Stimulated activated effector memory CD8-positive, alpha-beta T cell treated with anti-CD3 and anti-CD28 coated beads, Interleukin-12 subunit alpha, Interleukin-12 subunit beta, amount 100 ng/mL, for 72 hours (primary cell): Measurements from ENCODE around the gene CAMSAP1.
"Not testable (repeated sequence)": the region's sequence is repeated elsewhere in the genome, so short reads cannot be mapped to it uniquely, and the experiment has no call there.

ENCODE experiments used
- ATAC-seq: fragments of 150-1000 bp; cut with Tn5 transposase; 2 replicates; pipeline ENCODE4 v1.10.0; 2021
- DNase-seq, 2 donors: peaks; one replicate each; pipeline ENCODE4 v3.0.0; 2021 to 2022; ENCODE audit warnings: low spot score in 2 of 2
- H3K27ac Mint-ChIP-seq: one replicate; pipeline ENCODE4 v1.8.0; 2022; ENCODE audit warnings: mild to moderate bottlenecking, mixed read lengths
- H3K36me3 Mint-ChIP-seq: one replicate; pipeline ENCODE4 v1.8.0; 2022; ENCODE audit warnings: mild to moderate bottlenecking, mixed read lengths
- H3K4me1 Mint-ChIP-seq: one replicate; pipeline ENCODE4 v1.8.0; 2022; ENCODE audit warnings: mixed read lengths
- H3K4me3 Mint-ChIP-seq: one replicate; pipeline ENCODE4 v1.8.0; 2022; ENCODE audit warnings: mild to moderate bottlenecking, mixed read lengths
- H3K9me3 Mint-ChIP-seq: one replicate; pipeline ENCODE4 v1.8.0; 2022; ENCODE audit warnings: mixed read lengths

Gene CAMSAP1

GRCh38 chr9:135907431-135908092 is at the start of gene CAMSAP1:
Gene CAMSAP1, minus strand, starts transcription at chr9:135907546. Its CDS starts 387 bp downstream, at chr9:135907159.
- DNase-seq (peak; percentile 91 to 95), ATAC-seq (peak; percentile 84)
- Mint-ChIP-seq H3K4me1 (peaks cover 56% of the 10 kb centered on the region), H3K27ac (peak within 1 kb of the TSS; percentile 70), H3K4me3 (peak within 1 kb of the TSS; percentile 70), H3K9me3 (no peaks in the 10 kb centered on the region), H3K36me3 (peaks cover 54% of the 10 kb centered on the region)

- no peak overlapping the region for H3K4me3 Mint-ChIP-seq
- ATAC-seq (no peak), DNase-seq (no peak)
- no peaks in the 10 kb centered on the region for H3K9me3 Mint-ChIP-seq
- peaks cover 37% of the 10 kb centered on the region for H3K36me3 Mint-ChIP-seq
- H3K27ac Mint-ChIP-seq: no peak overlapping the region
- peaks cover 37% of the 10 kb centered on the region for H3K4me1 Mint-ChIP-seq
Measured at GRCh38 chr9:135956802-135957174, 49.4 kb upstream of the CAMSAP1 start.

GRCh38 chr9:135955934-135956801 is 48.8 kb upstream of the CAMSAP1 start:
- DNase-seq (no peak), ATAC-seq (no peak)
- no peaks in the 10 kb centered on the region for H3K9me3 Mint-ChIP-seq
- H3K27ac Mint-ChIP-seq: no peak overlapping the region
- no peak overlapping the region for H3K4me3 Mint-ChIP-seq
- H3K4me1 Mint-ChIP-seq: peaks cover 31% of the 10 kb centered on the region
- H3K36me3 Mint-ChIP-seq: peaks cover 37% of the 10 kb centered on the region

GRCh38 chr9:135952664-135953206 is 45.4 kb upstream of the CAMSAP1 start:
- peaks cover 23% of the 10 kb centered on the region for H3K4me1 Mint-ChIP-seq

GRCh38 chr9:135951889-135952663 is 44.7 kb upstream of the CAMSAP1 start:
- no peak for DNase-seq
- peaks cover 52% of the 10 kb centered on the region for H3K36me3 Mint-ChIP-seq
- no peaks in the 10 kb centered on the region for H3K9me3 Mint-ChIP-seq
- H3K4me1 Mint-ChIP-seq: peaks cover 23% of the 10 kb centered on the region
- no peak for ATAC-seq
- H3K4me3 Mint-ChIP-seq: no peak overlapping the region
- H3K27ac Mint-ChIP-seq: no peak overlapping the region

More at GRCh38 chr9:135952664-135953206, 45.4 kb upstream of the CAMSAP1 start:
- Mint-ChIP-seq H3K9me3 (no peaks in the 10 kb centered on the region), H3K36me3 (peaks cover 45% of the 10 kb centered on the region), H3K4me3 (no peak overlapping the region), H3K27ac (no peak overlapping the region)
- no peak for DNase-seq
- ATAC-seq: no peak

- not testable (repeated sequence) for H3K9me3 Mint-ChIP-seq, H3K27ac Mint-ChIP-seq, DNase-seq, H3K4me3 Mint-ChIP-seq, ATAC-seq
- peaks cover 15% of the 10 kb centered on the region for H3K4me1 Mint-ChIP-seq
- peaks cover 59% of the 10 kb centered on the region for H3K36me3 Mint-ChIP-seq
Measured at GRCh38 chr9:135951310-135951709, 44.0 kb upstream of the CAMSAP1 start.

GRCh38 chr9:135950841-135951240 is 43.5 kb upstream of the CAMSAP1 start:
- H3K9me3 Mint-ChIP-seq, DNase-seq, H3K4me3 Mint-ChIP-seq, H3K27ac Mint-ChIP-seq, ATAC-seq: not testable (repeated sequence)
- Mint-ChIP-seq H3K36me3 (peaks cover 64% of the 10 kb centered on the region), H3K4me1 (peaks cover 13% of the 10 kb centered on the region)

GRCh38 chr9:135950135-135950682 is 42.9 kb upstream of the CAMSAP1 start:
- H3K9me3 Mint-ChIP-seq: no peaks in the 10 kb centered on the region
- H3K36me3 Mint-ChIP-seq: peaks cover 70% of the 10 kb centered on the region
- no peak for ATAC-seq
- no peak overlapping the region for H3K4me3 Mint-ChIP-seq
- no peak for DNase-seq
- no peak overlapping the region for H3K27ac Mint-ChIP-seq
- H3K4me1 Mint-ChIP-seq: peaks cover 13% of the 10 kb centered on the region

GRCh38 chr9:135949501-135950134 is 42.3 kb upstream of the CAMSAP1 start:
- no peaks in the 10 kb centered on the region for H3K9me3 Mint-ChIP-seq
- no peak overlapping the region for H3K27ac Mint-ChIP-seq
- H3K4me3 Mint-ChIP-seq: no peak overlapping the region
- H3K4me1 Mint-ChIP-seq: peaks cover 13% of the 10 kb centered on the region
- no peak for DNase-seq
- H3K36me3 Mint-ChIP-seq: peaks cover 71% of the 10 kb centered on the region
- ATAC-seq: no peak

GRCh38 chr9:135948968-135949367 is 41.6 kb upstream of the CAMSAP1 start:
- H3K27ac Mint-ChIP-seq: no peak overlapping the region
- no peaks in the 10 kb centered on the region for H3K9me3 Mint-ChIP-seq
- peaks cover 13% of the 10 kb centered on the region for H3K4me1 Mint-ChIP-seq
- no peak overlapping the region for H3K4me3 Mint-ChIP-seq
- DNase-seq: no peak
- peaks cover 70% of the 10 kb centered on the region for H3K36me3 Mint-ChIP-seq
- ATAC-seq: no peak

GRCh38 chr9:135948446-135948845 is 41.1 kb upstream of the CAMSAP1 start:
- ATAC-seq: no peak
- peak overlapping the region; percentile 26 for H3K27ac Mint-ChIP-seq
- H3K9me3 Mint-ChIP-seq: no peaks in the 10 kb centered on the region
- no peak overlapping the region for H3K4me3 Mint-ChIP-seq
- no peak for DNase-seq
- peaks cover 13% of the 10 kb centered on the region for H3K4me1 Mint-ChIP-seq
- peaks cover 70% of the 10 kb centered on the region for H3K36me3 Mint-ChIP-seq

GRCh38 chr9:135947582-135947981 is 40.2 kb upstream of the CAMSAP1 start:
- no peaks in the 10 kb centered on the region for H3K9me3 Mint-ChIP-seq
- peaks cover 70% of the 10 kb centered on the region for H3K36me3 Mint-ChIP-seq
- H3K27ac Mint-ChIP-seq: peak overlapping the region; percentile 26
- H3K4me3 Mint-ChIP-seq: no peak overlapping the region
- no peak for ATAC-seq
- peaks cover 13% of the 10 kb centered on the region for H3K4me1 Mint-ChIP-seq
- DNase-seq: no peak

GRCh38 chr9:135947105-135947504 is 39.8 kb upstream of the CAMSAP1 start:
- H3K27ac Mint-ChIP-seq, H3K9me3 Mint-ChIP-seq, H3K4me3 Mint-ChIP-seq, ATAC-seq, DNase-seq: not testable (repeated sequence)
- H3K36me3 Mint-ChIP-seq: peaks cover 71% of the 10 kb centered on the region
- peaks cover 13% of the 10 kb centered on the region for H3K4me1 Mint-ChIP-seq

- DNase-seq: no peak
- no peak for ATAC-seq
- Mint-ChIP-seq H3K9me3 (no peaks in the 10 kb centered on the region), H3K27ac (no peak overlapping the region), H3K36me3 (peaks cover 77% of the 10 kb centered on the region), H3K4me1 (peaks cover 13% of the 10 kb centered on the region), H3K4me3 (no peak overlapping the region)
Measured at GRCh38 chr9:135946392-135946994, 39.1 kb upstream of the CAMSAP1 start.
